Measurements from ENCODE around the gene SLC16A12. TPM values are rescaled to one million over a fixed set of nuclear protein-coding genes. Genes with fewer than 3 reads are reported as not detected.
A peak's percentile ranks its signal among the peaks of the same experiment; 100 is the strongest.

The SLC16A12 gene
- polyA plus RNA-seq, 6 donors from 2014 or later: not detected

GRCh38 chr10:89482256-89482655, 53.1 kb downstream of the SLC16A12 start:
- ATAC-seq (ENCODE audit: low read depth in 2 of 2): no peak
- Mint-ChIP-seq H3K4me3 (no peak overlapping the region), H3K36me3 (no peaks in the 10 kb centered on the region), H3K27ac (no peak overlapping the region), H3K9me3 (peaks cover 0 to 6% (median 0%) of the 10 kb centered on the region in 7 donors), H3K4me1 (peaks cover 17 to 18% (median 18%) of the 10 kb centered on the region in 3 donors), H3K27me3 (peaks cover 0 to 16% (median 7%) of the 10 kb centered on the region in 3 donors)
- DNase-seq: no peak

GRCh38 chr10:89481662-89482061, 53.7 kb downstream of the SLC16A12 start:
- Mint-ChIP-seq H3K27ac (peak overlapping the region in 1 of 6 donors; percentile 21), H3K4me3 (no peak overlapping the region), H3K27me3 (peaks cover 0 to 16% (median 7%) of the 10 kb centered on the region in 3 donors), H3K4me1 (peaks cover 17 to 18% (median 17%) of the 10 kb centered on the region in 3 donors), H3K9me3 (peaks cover 0 to under 1% (median 0%) of the 10 kb centered on the region in 7 donors), H3K36me3 (no peaks in the 10 kb centered on the region)
- no peak for ATAC-seq (ENCODE audit: low read depth in 2 of 2)
- DNase-seq: no peak

GRCh38 chr10:89479771-89480446, 55.5 kb downstream of the SLC16A12 start:
- ATAC-seq (ENCODE audit: low read depth in 2 of 2) (no peak), DNase-seq (no peak)
- Mint-ChIP-seq H3K36me3 (no peaks in the 10 kb centered on the region), H3K27me3 (peaks cover 0 to 7% (median under 1%) of the 10 kb centered on the region in 3 donors), H3K27ac (no peak overlapping the region), H3K4me1 (peaks cover 17 to 18% (median 17%) of the 10 kb centered on the region in 3 donors), H3K4me3 (no peak overlapping the region), H3K9me3 (no peaks in the 10 kb centered on the region)

DNA sequence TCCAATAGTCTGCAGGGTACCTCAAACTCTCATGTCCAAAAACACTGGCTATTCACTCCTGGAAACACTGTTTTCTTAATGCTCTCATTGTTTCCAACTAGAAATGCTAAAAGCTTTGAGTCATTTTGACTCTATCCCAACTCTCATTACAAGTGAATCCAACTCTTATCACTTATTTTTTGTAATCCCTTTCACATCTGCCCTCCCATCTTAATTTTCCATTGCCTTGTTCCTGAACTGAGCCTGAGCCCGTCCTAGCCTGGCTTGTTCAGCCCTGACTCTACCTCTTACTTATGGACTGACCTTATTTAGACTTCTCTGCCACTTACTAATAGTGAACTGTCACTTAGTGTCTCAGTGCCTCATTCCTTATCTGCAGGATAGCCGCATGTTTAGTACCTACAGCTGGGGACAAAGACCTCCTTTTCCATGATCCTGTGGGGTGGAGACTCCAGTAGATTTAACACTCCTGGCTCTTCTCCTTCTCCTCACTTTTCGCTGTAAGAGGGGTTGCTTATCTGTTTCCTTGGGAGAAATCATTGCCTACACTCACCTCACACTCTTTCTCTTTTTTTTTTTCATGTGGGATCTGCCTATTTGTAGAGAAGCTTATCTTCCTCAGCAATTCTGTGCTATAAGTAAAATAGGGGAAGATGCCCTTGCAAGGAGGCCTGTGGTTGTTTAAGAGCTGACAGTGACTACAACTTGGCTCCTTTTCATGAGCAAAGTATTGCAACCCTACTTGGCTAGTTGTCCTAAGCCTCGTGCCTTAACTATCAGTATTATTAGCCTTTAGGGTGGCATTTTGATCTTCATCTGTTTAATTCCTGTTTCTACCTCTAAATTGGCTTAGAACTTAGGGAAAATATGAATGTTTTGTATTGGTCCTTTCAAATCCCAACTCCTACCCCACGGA, 56.4 kb downstream of the SLC16A12 start:
- Mint-ChIP-seq H3K27ac (peak overlapping the region in 2 of 6 donors; percentile 67 to 68), H3K4me1 (peaks cover 17 to 18% (median 17%) of the 10 kb centered on the region in 3 donors), H3K27me3 (peaks cover 4 to 10% (median 4%) of the 10 kb centered on the region in 3 donors), H3K36me3 (no peaks in the 10 kb centered on the region), H3K9me3 (no peaks in the 10 kb centered on the region), H3K4me3 (peak overlapping the region in 3 of 8 donors; percentile 12 to 44 (median 40))
- no peak for DNase-seq
- no peak for ATAC-seq (ENCODE audit: low read depth in 2 of 2)

- peak overlapping the region in 1 of 6 donors; percentile 8 for H3K27ac Mint-ChIP-seq
- DNase-seq (peak; percentile 17), ATAC-seq (ENCODE audit: low read depth in 2 of 2) (peak; percentile 74 to 84)
- H3K4me1 Mint-ChIP-seq: peaks cover 17 to 18% (median 17%) of the 10 kb centered on the region in 3 donors
- H3K4me3 Mint-ChIP-seq: peak overlapping the region in 4 of 8 donors; percentile 6 to 65 (median 18)
- H3K36me3 Mint-ChIP-seq: no peaks in the 10 kb centered on the region
- no peaks in the 10 kb centered on the region for H3K9me3 Mint-ChIP-seq
- peaks cover 4 to 17% (median 7%) of the 10 kb centered on the region in 3 donors for H3K27me3 Mint-ChIP-seq
Measured at GRCh38 chr10:89478085-89478738, 57.2 kb downstream of the SLC16A12 start.

DNA sequence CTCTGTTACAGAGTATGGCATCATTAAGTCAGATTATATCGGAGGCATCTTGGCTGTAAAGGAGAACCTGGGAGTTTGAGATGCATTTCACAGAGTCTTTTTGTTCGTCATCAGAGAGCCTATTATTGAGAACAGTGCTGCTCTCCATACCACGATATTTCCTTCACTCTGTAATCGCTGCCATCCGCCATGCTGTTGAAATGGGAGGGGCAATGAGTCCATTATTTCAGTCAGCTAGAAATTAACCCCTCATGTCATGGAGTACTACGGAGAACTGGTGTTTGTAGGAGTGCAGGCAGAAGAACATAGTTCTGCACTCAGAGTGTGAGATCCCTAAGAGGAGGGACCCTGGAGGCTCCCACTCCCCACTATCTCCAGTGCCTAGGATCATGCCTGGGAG, 59.2 kb downstream of the SLC16A12 start:
- peaks cover 4 to 16% (median 7%) of the 10 kb centered on the region in 3 donors for H3K27me3 Mint-ChIP-seq
- H3K4me1 Mint-ChIP-seq: peaks cover 17 to 18% (median 17%) of the 10 kb centered on the region in 3 donors
- no peaks in the 10 kb centered on the region for H3K9me3 Mint-ChIP-seq
- H3K36me3 Mint-ChIP-seq: no peaks in the 10 kb centered on the region
- DNase-seq: no peak
- H3K27ac Mint-ChIP-seq: no peak overlapping the region
- ATAC-seq (ENCODE audit: low read depth in 2 of 2): no peak
- H3K4me3 Mint-ChIP-seq: no peak overlapping the region

GRCh38 chr10:89475591-89475998, 59.8 kb downstream of the SLC16A12 start:
- H3K27ac Mint-ChIP-seq: no peak overlapping the region
- no peak for DNase-seq
- no peak for ATAC-seq (ENCODE audit: low read depth in 2 of 2)
- peaks cover 4 to 12% (median 7%) of the 10 kb centered on the region in 3 donors for H3K27me3 Mint-ChIP-seq
- peaks cover 17 to 18% (median 17%) of the 10 kb centered on the region in 3 donors for H3K4me1 Mint-ChIP-seq
- H3K36me3 Mint-ChIP-seq: no peaks in the 10 kb centered on the region
- no peak overlapping the region for H3K4me3 Mint-ChIP-seq
- H3K9me3 Mint-ChIP-seq: no peaks in the 10 kb centered on the region

GRCh38 chr10:89475125-89475524, 60.3 kb downstream of the SLC16A12 start:
- DNase-seq (no peak), ATAC-seq (ENCODE audit: low read depth in 2 of 2) (no peak)
- H3K9me3 Mint-ChIP-seq: no peaks in the 10 kb centered on the region
- no peak overlapping the region for H3K4me3 Mint-ChIP-seq
- H3K36me3 Mint-ChIP-seq: no peaks in the 10 kb centered on the region
- H3K27ac Mint-ChIP-seq: no peak overlapping the region
- H3K27me3 Mint-ChIP-seq: peaks cover 4 to 16% (median 7%) of the 10 kb centered on the region in 3 donors
- H3K4me1 Mint-ChIP-seq: peaks cover 17 to 18% (median 17%) of the 10 kb centered on the region in 3 donors

GRCh38 chr10:89474452-89474851, 60.9 kb downstream of the SLC16A12 start:
- H3K4me3 Mint-ChIP-seq: no peak overlapping the region
- peaks cover 17 to 18% (median 17%) of the 10 kb centered on the region in 3 donors for H3K4me1 Mint-ChIP-seq
- no peak overlapping the region for H3K27ac Mint-ChIP-seq
- no peaks in the 10 kb centered on the region for H3K9me3 Mint-ChIP-seq
- H3K36me3 Mint-ChIP-seq: no peaks in the 10 kb centered on the region
- DNase-seq (no peak), ATAC-seq (ENCODE audit: low read depth in 2 of 2) (no peak)
- peaks cover 6 to 18% (median 7%) of the 10 kb centered on the region in 3 donors for H3K27me3 Mint-ChIP-seq

- peak overlapping the region in 2 of 6 donors; percentile 1 to 2 for H3K27ac Mint-ChIP-seq
- H3K27me3 Mint-ChIP-seq: peaks cover 7 to 18% (median 8%) of the 10 kb centered on the region in 3 donors
- no peak overlapping the region for H3K4me3 Mint-ChIP-seq
- no peaks in the 10 kb centered on the region for H3K4me1 Mint-ChIP-seq
- H3K36me3 Mint-ChIP-seq: no peaks in the 10 kb centered on the region
- no peak for ATAC-seq (ENCODE audit: low read depth in 2 of 2)
- no peak for DNase-seq
- no peaks in the 10 kb centered on the region for H3K9me3 Mint-ChIP-seq
Measured at GRCh38 chr10:89471110-89471809, 64.1 kb downstream of the SLC16A12 start.

- Mint-ChIP-seq H3K4me1 (no peaks in the 10 kb centered on the region), H3K27ac (peak overlapping the region in 1 of 6 donors; percentile 2), H3K36me3 (no peaks in the 10 kb centered on the region), H3K4me3 (no peak overlapping the region), H3K9me3 (no peaks in the 10 kb centered on the region), H3K27me3 (peaks cover 7 to 18% (median 8%) of the 10 kb centered on the region in 3 donors)
- DNase-seq (no peak), ATAC-seq (ENCODE audit: low read depth in 2 of 2) (no peak)
Measured at GRCh38 chr10:89470628-89471027, 64.8 kb downstream of the SLC16A12 start.

- H3K27me3 Mint-ChIP-seq: peaks cover 4 to 18% (median 7%) of the 10 kb centered on the region in 3 donors
- H3K9me3 Mint-ChIP-seq: no peaks in the 10 kb centered on the region
- H3K36me3 Mint-ChIP-seq: no peaks in the 10 kb centered on the region
- no peak for DNase-seq
- H3K4me3 Mint-ChIP-seq: no peak overlapping the region
- no peak overlapping the region for H3K27ac Mint-ChIP-seq
- H3K4me1 Mint-ChIP-seq: no peaks in the 10 kb centered on the region
- ATAC-seq (ENCODE audit: low read depth in 2 of 2): no peak
Measured at GRCh38 chr10:89469517-89469916, 65.9 kb downstream of the SLC16A12 start.

All from naive B cell (primary cell).